Measurements from ENCODE around the gene PEX12.
"Not testable (repeated sequence)": the region's sequence is repeated elsewhere in the genome, so short reads cannot be mapped to it uniquely, and the experiment has no call there.

The PEX12 gene

GRCh38 chr17:35578197-35578928 lies at the start of gene PEX12:
PEX12 (minus strand) TSS chr17:35578571; CDS start chr17:35578021, 550 bp downstream.
- DNase-seq = peak; percentile 93

GRCh38 chr17:35627417-35627816 lies 49.0 kb upstream of the PEX12 start:
- no peak for DNase-seq

GRCh38 chr17:35621768-35622167 lies 43.4 kb upstream of the PEX12 start:
- DNase-seq = no peak

GRCh38 chr17:35618628-35619027 lies 40.3 kb upstream of the PEX12 start:
- DNase-seq = no peak

- DNase-seq = no peak
Observed at GRCh38 chr17:35617505-35617904, 39.1 kb upstream of the PEX12 start.

GRCh38 chr17:35616536-35616935 lies 38.2 kb upstream of the PEX12 start:
- no peak for DNase-seq

GRCh38 chr17:35614810-35615209 lies 36.4 kb upstream of the PEX12 start:
- DNase-seq = no peak

- DNase-seq = peak; percentile 49
Observed at GRCh38 chr17:35612924-35613521, 34.7 kb upstream of the PEX12 start.

GRCh38 chr17:35610746-35611145 lies 32.4 kb upstream of the PEX12 start:
- not testable (repeated sequence) for DNase-seq

GRCh38 chr17:35609831-35610230 lies 31.5 kb upstream of the PEX12 start:
- no peak for DNase-seq

- DNase-seq = no peak
Observed at GRCh38 chr17:35607239-35607847, 29.0 kb upstream of the PEX12 start.

GRCh38 chr17:35605678-35606077 lies 27.3 kb upstream of the PEX12 start:
- DNase-seq = no peak

- DNase-seq = no peak
Observed at GRCh38 chr17:35603674-35604073, 25.3 kb upstream of the PEX12 start.

- DNase-seq = no peak
Observed at GRCh38 chr17:35597604-35598003, 19.2 kb upstream of the PEX12 start.

GRCh38 chr17:35596530-35597233 lies 18.3 kb upstream of the PEX12 start:
- DNase-seq = no peak

GRCh38 chr17:35596072-35596471 lies 17.7 kb upstream of the PEX12 start:
- DNase-seq = no peak

GRCh38 chr17:35588196-35588920 lies 10.0 kb upstream of the PEX12 start:
- no peak for DNase-seq

GRCh38 chr17:35587074-35587961 lies 8.9 kb upstream of the PEX12 start, which contains the start of gene AP2B1:
AP2B1 (plus strand) TSS chr17:35587322; CDS start chr17:35594031, 6,709 bp downstream.
- peak; percentile 99 for DNase-seq

- no peak for DNase-seq
Observed at GRCh38 chr17:35586569-35587073, 8.2 kb upstream of the PEX12 start.

GRCh38 chr17:35584061-35584460 lies 5.7 kb upstream of the PEX12 start:
- no peak for DNase-seq

GRCh38 chr17:35578929-35579432 lies 610 bp upstream of the PEX12 start:
- DNase-seq = no peak
